Activated CD8-positive, alpha-beta memory T cell treated with anti-CD3 and anti-CD28 coated beads, Interleukin-2, amount 50 U/mL, for 4 hours (primary cell): Measurements from ENCODE around the gene IL36RN.
"Not testable (repeated sequence)": the region's sequence is repeated elsewhere in the genome, so short reads cannot be mapped to it uniquely, and the experiment has no call there.

Source experiments
- DNase-seq: peaks from one replicate; pipeline ENCODE4 v3.0.0-alpha.2; 2020

IL36RN gene

DNA sequence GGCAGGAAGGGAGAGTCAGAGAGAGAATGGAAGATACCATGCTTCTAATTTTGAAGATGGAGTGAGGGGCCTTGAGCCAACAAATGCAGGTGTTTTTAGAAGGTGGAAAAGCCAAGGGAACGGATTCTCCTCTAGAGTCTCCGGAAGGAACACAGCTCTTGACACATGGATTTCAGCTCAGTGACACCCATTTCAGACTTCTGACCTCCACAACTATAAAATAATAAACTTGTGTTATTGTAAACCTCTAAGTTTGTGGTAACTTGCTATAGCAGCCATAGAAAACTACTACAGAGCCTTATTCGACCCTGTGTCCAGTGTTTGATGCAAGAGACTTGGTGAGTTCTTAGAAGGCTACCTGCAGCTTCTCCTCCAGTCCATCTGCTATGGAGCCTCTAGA, 16.6 kb downstream of the IL36RN start:
- DNase-seq, result no peak

DNA sequence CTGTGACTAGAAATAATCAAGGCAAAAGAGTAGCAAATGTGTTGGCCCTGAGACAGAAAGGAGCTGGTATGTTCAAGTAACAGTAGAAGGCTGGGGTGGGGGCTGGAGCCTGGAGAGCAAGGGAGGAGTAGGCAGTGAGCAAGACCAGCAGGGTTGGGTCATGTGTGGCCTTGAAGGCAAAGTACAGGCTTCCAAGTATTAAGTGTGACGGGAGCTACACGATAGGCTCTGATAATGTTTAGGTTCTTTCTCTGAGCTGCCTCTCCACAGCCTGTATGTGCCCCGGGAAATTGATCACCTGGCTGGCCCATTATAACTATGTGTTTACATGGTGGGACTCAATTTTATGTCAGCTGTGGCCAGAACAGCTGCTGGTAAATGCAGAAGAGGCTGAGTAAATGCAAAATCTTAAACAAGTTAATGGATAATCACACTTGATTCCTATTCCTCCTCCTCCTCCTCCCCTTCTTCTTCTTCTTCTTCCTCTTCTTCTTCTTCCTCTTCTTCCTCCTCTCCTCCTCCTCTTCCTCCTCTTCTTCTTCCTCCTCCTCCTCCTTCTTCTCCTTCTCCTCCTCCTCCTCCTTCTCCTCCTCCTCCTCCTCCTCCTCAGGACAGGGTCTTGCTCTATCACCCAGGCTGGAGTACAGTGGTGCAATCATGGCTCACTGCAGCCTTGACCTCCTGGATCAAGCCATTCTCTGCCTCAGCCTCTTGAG, 18.1 kb downstream of the IL36RN start:
- DNase-seq, result no peak

GRCh38 chr2:113077921-113078320, 18.9 kb downstream of the IL36RN start:
- DNase-seq, result no peak

DNA sequence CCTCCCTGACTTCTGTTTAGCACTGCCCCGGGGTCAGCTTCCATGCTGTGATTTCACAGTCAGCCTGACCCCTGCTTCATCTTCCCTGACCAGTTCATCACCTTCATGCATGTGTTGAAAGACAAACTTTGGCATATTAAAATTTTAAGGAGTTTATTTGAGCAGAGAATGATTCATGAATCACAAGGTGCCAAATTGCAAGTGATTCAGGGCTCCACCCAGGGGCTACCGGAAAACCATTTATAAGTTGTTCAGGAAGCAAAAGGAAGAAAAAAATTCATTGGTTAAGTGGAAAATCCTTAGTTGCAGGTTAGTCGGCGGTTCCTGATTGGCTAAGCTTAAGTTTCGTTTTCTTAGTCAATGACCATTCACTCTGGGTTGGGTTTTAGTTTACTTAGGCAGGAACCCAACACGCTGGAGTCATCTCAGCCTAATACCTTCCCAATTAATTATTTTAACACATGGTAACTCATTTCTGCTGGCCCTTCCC, 19.4 kb downstream of the IL36RN start:
- no peak for DNase-seq

DNA sequence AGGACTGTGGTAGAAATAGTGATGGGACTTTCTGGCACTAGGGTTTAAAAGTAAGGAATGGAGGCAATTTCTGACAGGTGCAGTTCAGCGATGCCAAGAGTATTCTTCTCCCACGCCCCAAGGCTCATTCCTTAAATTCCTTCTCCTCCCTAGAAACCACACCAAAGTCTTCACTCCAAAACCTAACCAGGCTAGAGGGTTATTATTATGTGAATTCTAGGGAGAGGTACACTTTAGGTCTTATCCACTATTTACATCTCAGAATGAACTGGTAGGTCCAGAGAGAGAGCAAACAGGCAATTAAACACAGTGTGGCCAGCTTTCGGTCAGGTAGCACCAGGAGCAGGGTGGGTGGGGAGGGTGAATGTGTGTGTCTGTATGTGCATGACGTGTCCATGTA, 20.1 kb downstream of the IL36RN start:
- DNase-seq, result no peak

- peak; percentile 46 for DNase-seq
Measured at GRCh38 chr2:113080134-113080533, 21.1 kb downstream of the IL36RN start.

- no peak for DNase-seq
Measured at GRCh38 chr2:113081488-113082210, 22.7 kb downstream of the IL36RN start.

GRCh38 chr2:113083296-113083695, 24.3 kb downstream of the IL36RN start:
- no peak for DNase-seq

- DNase-seq, result no peak
Measured at GRCh38 chr2:113084249-113085000, 25.4 kb downstream of the IL36RN start.

DNA sequence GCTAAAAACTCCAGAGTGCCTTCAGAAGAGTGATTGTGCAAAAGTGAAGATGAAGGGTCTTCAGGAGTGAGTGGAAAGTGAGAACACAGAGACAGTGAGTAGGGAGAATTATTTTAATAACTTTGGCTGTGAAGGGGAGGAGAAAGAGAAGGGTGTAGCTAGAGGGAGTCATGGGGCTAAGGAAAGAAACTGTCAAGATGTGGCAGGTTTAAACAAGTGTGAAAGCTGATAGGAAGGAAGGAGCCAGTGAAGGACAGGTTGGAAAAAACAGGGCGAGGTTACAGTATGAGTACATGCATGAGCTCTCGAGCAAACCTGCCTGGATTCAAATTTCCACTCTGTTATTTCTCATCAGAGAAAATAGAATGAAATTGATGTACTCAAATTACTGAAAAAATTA, 26.5 kb downstream of the IL36RN start:
- DNase-seq, result no peak

- no peak for DNase-seq
Measured at GRCh38 chr2:113088213-113088992, 29.4 kb downstream of the IL36RN start.

DNA sequence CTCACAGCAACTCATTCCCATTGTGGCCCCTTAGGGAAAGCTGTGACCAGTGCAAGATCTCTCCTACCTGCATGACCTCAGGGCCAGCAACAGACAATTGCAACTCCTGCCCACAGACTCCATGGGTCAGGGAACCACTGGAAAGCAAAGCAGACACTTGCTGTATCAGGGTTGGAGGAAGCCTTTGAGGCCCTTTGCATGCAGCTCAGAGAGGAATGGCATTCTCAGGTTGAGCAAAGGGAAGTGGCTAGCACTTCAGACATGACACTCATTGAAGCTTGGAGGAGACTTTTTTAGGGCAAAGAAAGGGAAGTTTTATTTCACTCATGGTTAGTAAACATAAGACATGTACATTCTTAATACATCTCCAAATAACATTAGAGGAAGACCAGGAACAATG, 30.9 kb downstream of the IL36RN start:
- DNase-seq, result no peak

DNA sequence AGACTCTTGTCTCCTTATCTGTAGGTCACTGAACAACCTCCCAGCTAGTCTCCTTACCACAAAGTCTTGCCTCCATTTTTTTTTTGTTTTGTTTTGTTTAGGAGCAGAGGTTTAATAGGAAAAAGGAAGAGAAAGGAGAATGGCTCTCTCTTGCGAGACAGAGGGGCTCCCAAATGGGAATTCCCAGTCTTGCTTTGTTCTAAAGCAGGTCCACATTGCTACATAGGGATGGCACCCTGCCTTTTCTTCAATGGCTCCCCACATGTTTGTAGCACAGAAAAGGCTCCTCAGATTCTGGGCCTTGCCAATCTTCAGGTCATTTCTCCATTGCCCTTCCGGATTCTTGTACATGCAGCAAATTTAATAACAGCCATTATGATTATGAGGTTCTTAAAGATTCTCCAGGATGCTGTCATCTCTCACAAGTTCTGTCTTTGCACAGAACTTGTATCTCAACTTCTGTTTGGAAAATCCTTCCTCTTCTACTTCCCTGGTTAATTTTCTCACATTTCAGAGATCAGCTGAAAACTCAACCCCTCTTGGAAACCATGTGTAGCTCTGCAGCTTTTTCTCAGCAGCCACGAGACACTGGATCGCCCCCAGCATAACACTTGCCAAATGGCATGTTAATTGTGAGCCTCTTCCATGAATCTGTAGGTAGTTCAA, 32.4 kb downstream of the IL36RN start:
- no peak for DNase-seq

- DNase-seq, result no peak
Measured at GRCh38 chr2:113092864-113093612, 34.0 kb downstream of the IL36RN start.

DNA sequence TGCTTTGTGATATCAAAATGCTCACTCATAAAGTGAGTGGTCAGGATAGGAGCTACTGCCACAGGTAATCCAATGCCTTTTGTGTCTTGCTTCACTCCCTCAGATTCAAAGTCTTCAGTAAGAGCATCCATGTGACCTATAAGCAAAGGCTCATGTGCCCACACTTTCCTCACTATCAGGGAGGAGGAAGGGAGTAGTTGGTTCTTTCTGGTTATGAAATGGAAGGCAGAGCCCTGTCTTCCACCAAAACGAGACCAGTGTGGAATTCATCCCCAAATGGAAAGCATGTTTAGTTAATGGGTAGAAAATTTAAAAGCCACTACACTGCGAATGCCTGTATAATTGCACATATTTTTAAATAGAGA, 34.6 kb downstream of the IL36RN start:
- DNase-seq, result no peak

- not testable (repeated sequence) for DNase-seq
Measured at GRCh38 chr2:113096306-113096705, 37.3 kb downstream of the IL36RN start.

DNA sequence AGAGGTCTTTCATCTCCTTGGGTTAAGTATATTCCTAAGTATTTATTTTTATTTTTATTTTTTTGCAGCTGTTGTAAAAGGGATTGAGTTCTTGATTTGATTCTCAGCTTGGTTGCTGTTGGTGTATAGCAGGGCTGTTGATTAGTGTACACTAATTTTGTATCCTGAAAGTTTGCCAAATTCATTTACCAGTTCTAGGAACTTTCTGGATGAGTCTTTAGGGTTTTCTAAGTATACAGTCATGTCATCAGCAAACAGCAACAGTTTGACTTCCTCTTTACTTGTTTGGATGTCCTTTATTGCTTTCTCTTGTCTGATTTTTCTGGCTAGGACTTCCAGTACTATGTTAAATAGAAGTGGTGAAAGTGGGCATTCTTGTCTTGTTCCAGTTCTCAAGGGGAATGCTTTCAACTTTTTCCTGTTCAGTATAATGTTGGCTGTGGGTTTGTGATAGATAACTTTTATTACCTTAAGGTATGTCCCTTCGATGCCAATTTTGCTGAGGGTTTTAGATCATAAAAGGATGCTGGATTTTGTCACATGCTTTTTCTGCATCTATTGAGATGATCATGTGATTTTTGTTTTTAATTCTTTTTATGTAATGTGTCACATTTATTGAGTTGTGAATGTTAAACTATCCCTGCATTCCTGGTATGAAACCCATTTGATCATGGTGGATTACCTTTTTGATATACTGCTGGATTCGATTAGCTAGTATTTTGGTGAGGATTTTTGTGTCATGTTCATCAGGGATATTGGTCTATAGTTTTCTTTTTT, 38.0 kb downstream of the IL36RN start:
- not testable (repeated sequence) for DNase-seq

- DNase-seq, result no peak
Measured at GRCh38 chr2:113098041-113098440, 39.0 kb downstream of the IL36RN start.

DNA sequence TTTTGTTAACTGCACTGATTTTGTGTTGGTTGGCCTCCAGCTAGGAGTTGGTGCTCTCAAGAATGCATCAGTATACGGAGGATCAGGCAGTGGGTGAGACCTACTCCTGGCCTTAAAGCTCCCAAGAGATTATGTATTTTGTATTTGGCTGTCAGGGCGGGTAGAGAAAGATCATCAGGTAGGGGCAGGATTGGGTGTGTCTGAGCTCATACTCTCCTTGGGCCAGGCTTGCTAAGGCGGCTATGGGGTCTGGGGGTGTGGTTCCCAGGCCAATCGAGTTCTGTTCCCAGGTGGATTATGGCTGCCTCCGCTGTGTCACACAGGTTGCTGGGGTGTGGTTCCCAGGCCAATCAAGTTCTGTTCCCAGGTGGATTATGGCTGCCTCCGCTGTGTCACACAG, 39.5 kb downstream of the IL36RN start:
- no peak for DNase-seq

- DNase-seq, result no peak
Measured at GRCh38 chr2:113102133-113102532, 43.1 kb downstream of the IL36RN start.

GRCh38 chr2:113103277-113103676, 44.3 kb downstream of the IL36RN start:
- DNase-seq, result no peak
